OCI-LY3 (cell line): ENCODE results near the gene RAPGEF1.

ENCODE experiments used
- EZH2phosphoT487 ChIP-seq: fragments of 200-600 bp; shearing (Covaris generic); IDR thresholded peaks from 2 replicates; pipeline ENCODE4 v1.6.1; 2018; ENCODE audit warnings: antibody characterized with exemption, mixed run types, low read depth
- TF ChIP-seq, protein P1 (sequence below): fragments of 200-600, 300-600 bp; sonication (generic); IDR thresholded peaks from 2 replicates; pipeline ENCODE4 v1.5.1; 2014; ENCODE audit warnings: antibody characterized with exemption, low read length, low read depth

DNA sequence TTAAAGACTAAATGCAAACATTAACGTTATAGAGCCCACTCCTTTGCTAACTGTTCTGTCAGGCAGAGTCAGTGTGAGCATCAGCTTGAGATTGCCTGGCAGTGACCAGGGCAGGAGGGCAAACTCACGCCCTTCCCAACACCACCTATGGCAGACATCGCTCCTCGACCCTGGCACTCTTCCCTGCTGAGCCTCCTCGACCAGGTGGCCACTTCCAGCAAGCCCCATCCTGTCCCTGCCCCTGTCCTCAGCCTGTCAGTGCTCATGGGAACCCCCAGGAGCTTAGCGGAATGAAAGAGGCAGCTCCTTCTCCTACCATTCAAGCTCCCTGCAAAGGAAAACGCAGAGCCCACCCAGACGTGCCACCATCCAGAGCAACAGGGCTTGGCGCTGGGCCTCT, 152.5 kb downstream of the RAPGEF1 start:
- TF ChIP-seq, protein P1, sequence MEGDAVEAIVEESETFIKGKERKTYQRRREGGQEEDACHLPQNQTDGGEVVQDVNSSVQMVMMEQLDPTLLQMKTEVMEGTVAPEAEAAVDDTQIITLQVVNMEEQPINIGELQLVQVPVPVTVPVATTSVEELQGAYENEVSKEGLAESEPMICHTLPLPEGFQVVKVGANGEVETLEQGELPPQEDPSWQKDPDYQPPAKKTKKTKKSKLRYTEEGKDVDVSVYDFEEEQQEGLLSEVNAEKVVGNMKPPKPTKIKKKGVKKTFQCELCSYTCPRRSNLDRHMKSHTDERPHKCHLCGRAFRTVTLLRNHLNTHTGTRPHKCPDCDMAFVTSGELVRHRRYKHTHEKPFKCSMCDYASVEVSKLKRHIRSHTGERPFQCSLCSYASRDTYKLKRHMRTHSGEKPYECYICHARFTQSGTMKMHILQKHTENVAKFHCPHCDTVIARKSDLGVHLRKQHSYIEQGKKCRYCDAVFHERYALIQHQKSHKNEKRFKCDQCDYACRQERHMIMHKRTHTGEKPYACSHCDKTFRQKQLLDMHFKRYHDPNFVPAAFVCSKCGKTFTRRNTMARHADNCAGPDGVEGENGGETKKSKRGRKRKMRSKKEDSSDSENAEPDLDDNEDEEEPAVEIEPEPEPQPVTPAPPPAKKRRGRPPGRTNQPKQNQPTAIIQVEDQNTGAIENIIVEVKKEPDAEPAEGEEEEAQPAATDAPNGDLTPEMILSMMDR: no peak
- no peak for TF ChIP-seq EZH2phosphoT487
